Occipital lobe (tissue), 2 donors: ENCODE measurements around the gene FABP6. TPM values are rescaled to one million over a fixed set of nuclear protein-coding genes. Genes with fewer than 3 reads are reported as not detected.

Experiments
- DNase-seq: peaks from one replicate; lab custom pipeline; 2025; lab: John Stamatoyannopoulos, UW
- total RNA-seq: library from RNA; depleted of rRNA; stranded (reverse); fragments of >200 nt; gene quantifications from one replicate; pipeline ENCODE4 v1.2.3, GENCODE V29; 2014

FABP6 gene
- total RNA-seq, 1 donor from 2014 or later = 1.4 TPM

- no peak for DNase-seq
Measured at GRCh38 chr5:160260881-160261815, 31.8 kb downstream of the FABP6 start.

GRCh38 chr5:160262151-160263074 is 33.1 kb downstream of the FABP6 start:
- DNase-seq = no peak

DNA sequence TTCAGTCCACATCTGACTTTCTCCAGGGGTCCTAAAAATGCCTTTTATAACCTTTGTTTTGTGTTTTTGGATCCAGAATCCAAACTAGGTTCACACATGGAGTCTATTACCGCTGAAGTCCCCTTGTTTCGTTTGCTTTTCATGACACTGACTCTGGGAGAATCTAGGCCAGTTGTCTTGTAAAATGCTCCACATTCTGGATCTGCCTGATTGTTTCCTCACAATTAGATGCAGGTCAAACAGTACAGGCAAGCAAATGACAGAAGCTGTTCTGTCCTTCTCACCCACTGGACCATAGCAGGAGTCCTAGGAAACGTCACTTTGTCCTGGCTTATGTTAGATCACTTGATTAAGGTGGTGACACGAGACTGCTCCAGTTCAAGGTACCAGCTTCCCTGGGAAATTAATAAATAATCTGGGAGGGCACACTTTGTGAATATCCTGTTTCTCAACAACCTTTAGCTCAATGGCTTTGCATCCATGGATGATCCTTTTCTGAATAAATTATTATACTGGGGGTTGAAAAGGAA is 34.1 kb downstream of the FABP6 start:
- DNase-seq = no peak

GRCh38 chr5:160266044-160266443 is 36.7 kb downstream of the FABP6 start:
- no peak for DNase-seq

GRCh38 chr5:160266752-160267345 is 37.5 kb downstream of the FABP6 start:
- DNase-seq = no peak

- no peak for DNase-seq
Measured at GRCh38 chr5:160268121-160268520, 38.8 kb downstream of the FABP6 start.

DNA sequence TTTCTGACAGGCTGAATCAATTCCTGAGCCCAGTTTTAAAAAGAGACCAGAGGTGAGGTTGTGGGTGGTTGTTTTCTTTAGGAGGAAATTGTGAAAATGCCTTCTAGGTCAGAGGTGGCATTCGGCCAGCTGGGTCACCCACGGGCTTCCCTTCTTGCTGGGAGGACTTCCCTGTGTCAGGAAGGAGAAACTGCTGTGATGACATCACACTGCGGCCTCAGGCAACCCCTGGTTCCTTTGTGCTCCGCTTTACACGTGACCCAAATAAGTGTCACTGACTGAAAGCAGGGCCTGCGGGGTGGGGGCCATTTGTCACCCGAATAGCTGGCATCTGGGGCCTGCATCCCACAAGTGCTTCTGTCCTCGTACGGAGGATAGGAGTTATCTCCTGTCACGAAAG is 39.7 kb downstream of the FABP6 start:
- peak; percentile 47 for DNase-seq

GRCh38 chr5:160270704-160271103 is 41.4 kb downstream of the FABP6 start:
- DNase-seq = no peak

DNA sequence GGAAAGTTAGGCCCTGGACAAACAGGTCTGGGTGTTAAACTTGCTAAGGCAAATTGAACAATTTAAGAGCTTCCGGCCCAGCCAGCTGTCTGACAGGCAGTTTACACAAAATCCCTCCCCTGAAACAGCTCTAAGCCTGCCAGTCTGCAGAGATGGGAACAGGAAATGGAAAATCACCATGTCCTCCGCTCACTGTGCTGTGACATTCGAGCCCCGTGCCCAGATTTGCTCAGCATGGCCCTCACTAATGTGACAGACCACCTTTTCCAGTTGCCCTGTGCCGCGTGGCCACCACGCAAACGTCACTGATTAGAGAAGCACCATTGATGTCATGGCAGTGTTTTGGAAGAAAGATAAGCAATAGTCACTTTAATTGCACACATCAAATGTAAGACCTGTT is 42.1 kb downstream of the FABP6 start:
- no peak for DNase-seq

DNA sequence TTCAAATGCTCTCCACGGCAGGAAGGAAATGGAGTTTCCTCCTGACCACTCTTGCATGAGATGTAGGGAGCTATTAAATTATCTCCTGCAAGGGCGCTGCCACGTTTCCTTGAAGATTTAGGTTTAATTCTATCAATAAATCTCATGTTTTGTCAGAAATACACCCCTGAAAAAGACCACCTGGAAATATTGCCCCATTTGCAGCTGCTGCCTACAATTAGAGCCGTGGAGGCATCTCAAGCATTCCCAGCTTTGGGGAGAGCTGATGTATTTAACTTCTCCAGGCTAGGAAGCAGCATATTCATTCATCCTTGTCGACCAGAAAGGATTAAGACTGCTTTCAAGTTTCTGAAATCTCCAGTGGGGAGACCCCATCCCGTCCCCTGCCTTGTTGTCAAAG is 42.5 kb downstream of the FABP6 start:
- no peak for DNase-seq

DNA sequence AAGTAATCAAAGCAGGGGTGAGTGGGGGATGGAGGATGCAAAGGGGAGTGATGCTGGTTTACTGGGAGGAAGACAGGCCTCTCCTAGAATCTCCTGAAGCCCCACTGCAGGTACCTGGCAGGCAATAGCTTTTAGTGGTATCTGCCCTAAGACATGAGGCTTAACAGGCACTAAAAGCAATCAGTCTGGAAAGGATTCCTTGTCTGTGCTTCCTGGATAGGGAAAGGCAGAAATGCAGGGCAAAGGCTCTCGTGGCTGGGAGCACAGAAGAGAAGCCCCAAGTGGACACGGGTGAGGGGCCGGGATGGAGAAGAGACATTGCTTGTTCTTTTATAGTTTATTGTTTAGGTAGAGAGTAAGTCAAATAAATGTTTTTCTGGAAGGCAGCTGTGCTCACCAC is 43.0 kb downstream of the FABP6 start:
- DNase-seq = no peak

GRCh38 chr5:160272889-160273288 is 43.6 kb downstream of the FABP6 start:
- DNase-seq = no peak

DNA sequence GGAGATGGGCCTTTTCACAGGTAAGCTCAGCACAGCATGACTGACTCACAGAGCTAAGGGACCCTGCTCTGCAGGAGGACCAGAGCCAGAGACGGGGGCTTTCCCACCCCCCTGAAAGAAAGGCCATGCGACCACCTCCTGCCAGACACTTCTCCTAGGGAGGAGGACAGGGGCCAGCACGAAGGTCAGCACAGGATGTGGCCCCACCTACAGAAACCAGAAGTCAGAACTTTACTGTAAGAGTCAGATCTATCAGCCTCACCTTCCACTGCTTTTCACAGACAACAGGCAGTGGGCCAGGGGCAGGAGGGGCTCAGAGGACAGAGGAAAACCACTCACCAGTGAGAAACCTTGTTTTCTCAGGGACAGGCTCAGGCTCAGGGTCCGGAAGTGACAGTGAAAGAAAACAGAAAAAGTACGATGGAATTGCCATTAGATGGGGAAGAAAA is 45.2 kb downstream of the FABP6 start:
- DNase-seq = no peak

GRCh38 chr5:160278343-160278742 is 49.0 kb downstream of the FABP6 start:
- no peak for DNase-seq

- DNase-seq = no peak
Measured at GRCh38 chr5:160280384-160281095, 51.2 kb downstream of the FABP6 start.

DNA sequence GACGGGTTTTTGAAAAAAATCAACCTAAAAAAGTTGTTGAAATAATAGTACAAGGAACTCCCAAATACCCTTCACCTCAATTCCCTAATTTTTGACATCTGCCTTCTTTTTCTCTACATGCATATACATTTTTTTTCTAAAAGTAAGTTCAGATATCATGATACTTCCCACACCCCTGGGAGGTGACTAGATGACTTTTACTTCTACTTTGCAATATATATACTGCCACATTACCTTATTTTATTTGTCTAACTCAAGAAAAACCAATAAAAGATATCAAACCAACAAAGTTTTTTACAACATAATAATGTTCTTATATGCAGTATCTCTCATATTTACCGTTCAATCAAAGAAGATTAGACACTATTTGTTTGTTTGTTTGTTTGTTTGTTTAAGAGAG is 52.0 kb downstream of the FABP6 start:
- DNase-seq = no peak

DNA sequence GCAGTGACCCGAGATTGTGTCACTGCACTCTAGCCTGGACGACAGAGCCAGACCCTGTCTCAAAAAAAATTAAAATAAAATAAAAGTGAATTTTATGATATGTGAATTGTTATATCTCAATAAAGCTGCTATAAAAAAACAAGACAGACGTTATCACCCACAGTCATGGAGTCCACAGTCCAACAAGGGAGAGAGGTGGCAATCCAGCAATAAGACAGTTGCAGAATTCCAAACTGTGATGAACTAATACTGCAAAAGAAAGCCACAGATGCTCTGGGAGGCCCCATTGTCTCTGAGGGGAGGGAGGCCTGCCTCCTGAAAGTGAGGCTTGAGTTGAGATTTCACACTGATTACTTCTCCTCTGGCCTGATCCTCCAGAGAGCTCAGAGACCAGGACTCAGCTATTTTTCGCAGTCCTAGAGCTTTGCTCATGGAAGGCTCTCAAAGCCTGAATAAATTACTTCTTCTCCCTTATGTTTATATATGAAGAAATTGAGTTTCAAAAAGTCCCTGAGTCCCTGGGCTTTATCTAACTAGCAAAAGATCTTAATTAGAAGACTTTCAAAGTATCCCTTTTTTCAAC is 55.1 kb downstream of the FABP6 start:
- no peak for DNase-seq

GRCh38 chr5:160285316-160285715 is 56.0 kb downstream of the FABP6 start:
- no peak for DNase-seq

- DNase-seq = no peak
Measured at GRCh38 chr5:160286947-160287346, 57.6 kb downstream of the FABP6 start.

DNA sequence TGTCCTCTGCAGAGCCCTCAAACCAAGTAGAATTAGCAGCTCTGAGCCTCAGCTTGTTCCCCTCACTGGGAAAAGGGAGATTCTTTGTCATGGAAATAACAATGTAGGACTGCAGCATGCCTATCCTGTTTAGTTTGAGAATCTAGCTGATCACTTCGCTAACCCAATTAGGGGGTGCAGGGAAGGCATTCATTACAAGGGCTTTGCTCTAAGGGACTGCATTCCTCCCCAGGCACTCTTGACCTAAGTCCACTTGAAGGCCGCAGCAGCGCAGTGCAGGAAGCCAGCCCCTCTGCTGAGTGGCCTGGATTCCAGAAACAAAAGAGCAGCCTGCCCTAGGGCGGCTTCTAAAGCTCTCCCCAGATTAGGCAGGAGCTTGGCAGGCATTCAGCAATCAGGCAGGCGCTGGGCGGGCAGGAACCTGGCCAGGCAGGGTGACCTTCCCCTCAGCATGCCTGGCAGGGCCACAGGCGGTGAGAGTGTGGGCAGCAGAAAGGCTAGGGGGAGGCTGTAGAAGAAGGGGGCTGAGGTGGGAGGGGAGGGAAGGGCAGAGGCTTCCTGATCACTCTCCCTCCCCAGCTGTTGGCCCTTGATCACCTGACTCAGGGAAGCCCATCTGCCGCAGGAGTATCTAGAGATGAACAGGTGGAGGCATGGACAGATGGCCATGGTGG is 58.2 kb downstream of the FABP6 start:
- DNase-seq = peak; percentile 17
